ENCODE data around the gene LRRC17. TPM values are rescaled to one million over a fixed set of nuclear protein-coding genes. Genes with fewer than 3 reads are reported as not detected.
"Not testable (repeated sequence)": the region's sequence is repeated elsewhere in the genome, so short reads cannot be mapped to it uniquely, and the experiment has no call there.

The LRRC17 gene
- total RNA-seq, 1 experiment from 2014 or later = 0.47 TPM

- H3K9me2 ChIP-seq (ENCODE audit: insufficient read depth) = no peaks in the 10 kb centered on the region
- TF ChIP-seq RAD21 (IDR thresholded peaks at IDR 0.05; ENCODE audit: low read depth) (no peak), CTCF (IDR thresholded peaks at IDR 0.05 in 2 of 3, conservative IDR thresholded peaks at IDR 0.05 in 1 of 3; ENCODE audit: borderline replicate concordance in 1 of 3, insufficient read depth in 1 of 3, low read depth in 2 of 3, low read length in 2 of 3) (no peak), JUND (IDR thresholded peaks at IDR 0.05) (no peak), MAX (IDR thresholded peaks at IDR 0.05) (no peak), CEBPB (IDR thresholded peaks at IDR 0.05; ENCODE audit: low read depth) (no peak), EZH2 (IDR thresholded peaks at IDR 0.05) (no peak), SRF (IDR thresholded peaks at IDR 0.05; ENCODE audit: low read depth) (no peak)
- ChIA-PET POLR2A (no interaction called here), RAD21 (ENCODE audit: low non-redundant PET in 1 of 2, low total read pairs in 2 of 2, uncharacterized antibody in 2 of 2, unreplicated experiment in 2 of 2) (no interaction called here), CTCF (no interaction called here)
- H3K27me3 ChIP-seq (ENCODE audit: insufficient read depth, low read length) = no peaks in the 10 kb centered on the region
- no peak overlapping the region for H3K9ac ChIP-seq (ENCODE audit: low read length)
- H2AFZ ChIP-seq (ENCODE audit: low read depth, low read length, poor library complexity, severe bottlenecking) = no peak overlapping the region
- H3K79me2 ChIP-seq (ENCODE audit: insufficient read depth, low read length) = no peaks in the 10 kb centered on the region
- H3K4me1 ChIP-seq (ENCODE audit: control insufficient read depth in 1 of 2, insufficient read depth in 2 of 2, low read length in 2 of 2) = no peaks in the 10 kb centered on the region
- DNase-seq (ENCODE audit: low read depth, low spot score) = no peak
- no peak overlapping the region for H3K4me3 ChIP-seq (replicated peaks in 1 of 2; ENCODE audit: low read depth in 1 of 2, low read length in 2 of 2)
- no peak overlapping the region for H3K27ac ChIP-seq (ENCODE audit: low read depth, low read length)
- BruUV-seq (replicated peaks) = no TSS peak
- no peaks in the 10 kb centered on the region for H4K20me1 ChIP-seq (ENCODE audit: insufficient read depth)
- H3K36me3 ChIP-seq (ENCODE audit: control insufficient read depth in 1 of 2, insufficient read depth in 2 of 2, low read length in 2 of 2) = no peaks in the 10 kb centered on the region
- ATAC-seq = no peak
- H3K9me3 ChIP-seq (ENCODE audit: control insufficient read depth in 1 of 2, insufficient read depth in 1 of 2, low read depth in 1 of 2, low read length in 2 of 2) = no peaks in the 10 kb centered on the region
- H3K4me2 ChIP-seq (ENCODE audit: low read length) = no peak overlapping the region
- intact Hi-C loops (cut with micrococcal nuclease) = loop anchor here (10.0 kb wide), 1 partner anchor 103 kb away; no protein-coding TSS in a partner anchor
These were observed 39.0 kb downstream of the LRRC17 start for GRCh38 chr7:102951839-102952238.

DNA sequence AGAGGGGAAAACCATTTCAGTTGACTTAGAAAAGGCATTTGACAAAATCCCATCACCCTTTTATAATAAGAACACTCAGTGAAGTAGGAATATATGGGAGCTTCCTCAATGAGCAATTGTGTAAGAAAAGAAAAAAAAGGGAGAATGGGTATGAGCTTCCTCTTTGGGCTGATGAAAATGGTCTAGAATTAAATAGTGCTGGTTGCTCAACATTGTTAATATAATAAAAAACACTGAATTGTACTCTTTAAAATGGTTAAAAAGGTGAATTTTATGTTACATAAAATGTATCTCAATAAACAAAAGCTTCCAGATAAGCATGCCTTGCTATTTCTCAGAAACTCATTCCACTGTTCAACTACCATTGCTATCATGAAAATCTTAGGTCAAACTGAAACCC, 40.6 kb downstream of the LRRC17 start:
- no peak overlapping the region for H3K4me2 ChIP-seq (ENCODE audit: low read length)
- intact Hi-C loops (cut with micrococcal nuclease) = loop anchor here (10.0 kb wide), 1 partner anchor 101 kb away; no protein-coding TSS in a partner anchor
- no peaks in the 10 kb centered on the region for H4K20me1 ChIP-seq (ENCODE audit: insufficient read depth)
- H3K9me2 ChIP-seq (ENCODE audit: insufficient read depth) = no peaks in the 10 kb centered on the region
- H3K36me3 ChIP-seq (ENCODE audit: control insufficient read depth in 1 of 2, insufficient read depth in 2 of 2, low read length in 2 of 2) = no peaks in the 10 kb centered on the region
- no peak overlapping the region for H2AFZ ChIP-seq (ENCODE audit: low read depth, low read length, poor library complexity, severe bottlenecking)
- no peaks in the 10 kb centered on the region for H3K27me3 ChIP-seq (ENCODE audit: insufficient read depth, low read length)
- H3K79me2 ChIP-seq (ENCODE audit: insufficient read depth, low read length) = no peaks in the 10 kb centered on the region
- H3K27ac ChIP-seq (ENCODE audit: low read depth, low read length) = no peak overlapping the region
- no peaks in the 10 kb centered on the region for H3K9me3 ChIP-seq (ENCODE audit: control insufficient read depth in 1 of 2, insufficient read depth in 1 of 2, low read depth in 1 of 2, low read length in 2 of 2)
- ChIA-PET POLR2A (no interaction called here), RAD21 (ENCODE audit: low non-redundant PET in 1 of 2, low total read pairs in 2 of 2, uncharacterized antibody in 2 of 2, unreplicated experiment in 2 of 2) (no interaction called here), CTCF (no interaction called here)
- no peaks in the 10 kb centered on the region for H3K4me1 ChIP-seq (ENCODE audit: control insufficient read depth in 1 of 2, insufficient read depth in 2 of 2, low read length in 2 of 2)
- no peak overlapping the region for H3K4me3 ChIP-seq (replicated peaks in 1 of 2; ENCODE audit: low read depth in 1 of 2, low read length in 2 of 2)
- ATAC-seq (no peak), DNase-seq (ENCODE audit: low read depth, low spot score) (no peak)
- BruUV-seq (replicated peaks) = no TSS peak
- no peak for TF ChIP-seq CEBPB (IDR thresholded peaks at IDR 0.05; ENCODE audit: low read depth)
- TF ChIP-seq ZNF274 (IDR thresholded peaks at IDR 0.05; ENCODE audit: low read depth, low read length) = no peak
- TF ChIP-seq EGR1 (IDR thresholded peaks at IDR 0.05; ENCODE audit: low read depth) = no peak
- no peak for TF ChIP-seq SIN3A (IDR thresholded peaks at IDR 0.05; ENCODE audit: low read depth)
- no peak for TF ChIP-seq POLR2A (IDR thresholded peaks at IDR 0.05; ENCODE audit: borderline replicate concordance, extremely low read depth, insufficient read depth, insufficient read length)
- no peak overlapping the region for H3K9ac ChIP-seq (ENCODE audit: low read length)

- BruUV-seq (replicated peaks); H3K36me3 ChIP-seq (ENCODE audit: control insufficient read depth in 1 of 2, insufficient read depth in 2 of 2, low read length in 2 of 2); H3K27ac ChIP-seq (ENCODE audit: low read depth, low read length); ATAC-seq; H3K79me2 ChIP-seq (ENCODE audit: insufficient read depth, low read length); H3K27me3 ChIP-seq (ENCODE audit: insufficient read depth, low read length); H3K4me2 ChIP-seq (ENCODE audit: low read length); H3K9me2 ChIP-seq (ENCODE audit: insufficient read depth); DNase-seq (ENCODE audit: low read depth, low spot score); H3K4me1 ChIP-seq (ENCODE audit: control insufficient read depth in 1 of 2, insufficient read depth in 2 of 2, low read length in 2 of 2); CTCF ChIA-PET; H3K4me3 ChIP-seq (replicated peaks in 1 of 2; ENCODE audit: low read depth in 1 of 2, low read length in 2 of 2); H3K9ac ChIP-seq (ENCODE audit: low read length); H4K20me1 ChIP-seq (ENCODE audit: insufficient read depth); POLR2A ChIA-PET; H2AFZ ChIP-seq (ENCODE audit: low read depth, low read length, poor library complexity, severe bottlenecking); RAD21 ChIA-PET (ENCODE audit: low non-redundant PET in 1 of 2, low total read pairs in 2 of 2, uncharacterized antibody in 2 of 2, unreplicated experiment in 2 of 2); H3K9me3 ChIP-seq (ENCODE audit: control insufficient read depth in 1 of 2, insufficient read depth in 1 of 2, low read depth in 1 of 2, low read length in 2 of 2): not testable (repeated sequence)
- intact Hi-C loops (cut with micrococcal nuclease) = loop anchor here (10.0 kb wide), 1 partner anchor 100 kb away; no protein-coding TSS in a partner anchor
These were observed 41.6 kb downstream of the LRRC17 start for GRCh38 chr7:102954359-102954758.

All from HCT116 (cell line).